Endothelial cell of umbilical vein (primary cell): Measurements from ENCODE around the gene APP. TPM values are rescaled to one million over a fixed set of nuclear protein-coding genes. Genes with fewer than 3 reads are reported as not detected.

Experiments
- BruUV-seq: library from RNA; stranded (reverse); fragments of 400-500 nt; replicated peaks from 2 replicates; lab custom pipeline; 2021; lab: Mats Ljungman, UMichigan
- CTCF ChIA-PET: fragments of 300-600, 350-600 bp; sonication (Branson Sonifier 250); formaldehyde crosslinking; loops from one replicate; lab custom pipeline; 2021; ENCODE audit warnings: antibody characterized with exemption, inconsistent platforms; lab: Charles Lee
- POLR2A ChIA-PET: fragments of 300-600, 350-600 bp; sonication (Branson Sonifier 250); formaldehyde crosslinking; loops from one replicate; lab custom pipeline; 2021; ENCODE audit warnings: antibody characterized with exemption, inconsistent platforms; lab: Charles Lee
- DNase-seq: peaks from one replicate; pipeline ENCODE4 v3.0.0-alpha.2; 2011; ENCODE audit warnings: low read depth, low spot score
- FAIRE-seq: peaks from 2 replicates; lab custom pipeline; 2011; peaks lifted over from hg19 to GRCh38; lab: Jason Lieb, UNC
- H2AFZ ChIP-seq: 2 replicates; pipeline ENCODE4 v1.6.0; 2012; ENCODE audit warnings: low read depth, low read length, control low read depth, inconsistent platforms
- H3K27ac ChIP-seq: 2 replicates; pipeline ENCODE4 v1.5.1; 2011; ENCODE audit warnings: low read depth, mild to moderate bottlenecking, control low read depth, low read length, moderate library complexity; ENCODE audit not compliant: insufficient read depth
- H3K27me3 ChIP-seq, 2 experiments: 2 replicates each; pipeline versions ENCODE4 v1.6.0 to v1.6.1; 2011; ENCODE audit warnings: low read length in 2 of 2, mixed read lengths in 1 of 2; ENCODE audit not compliant: control insufficient read depth in 2 of 2, insufficient read depth in 2 of 2
- H3K36me3 ChIP-seq, 2 experiments: 2 replicates in 1 of 2; 3 replicates in 1 of 2; pipeline ENCODE4 v1.5.1; 2011; ENCODE audit warnings: low read length in 2 of 2, mild to moderate bottlenecking in 1 of 2, moderate library complexity in 1 of 2; ENCODE audit not compliant: control insufficient read depth in 2 of 2, insufficient read depth in 2 of 2; ENCODE audit errors: extremely low read depth in 1 of 2
- H3K4me1 ChIP-seq: 3 replicates; pipeline ENCODE4 v1.5.1; 2011; ENCODE audit warnings: mild to moderate bottlenecking, low read length; ENCODE audit not compliant: control insufficient read depth, insufficient read depth; ENCODE audit errors: extremely low read depth
- H3K4me2 ChIP-seq: 2 replicates; pipeline ENCODE4 v1.6.1; 2011; ENCODE audit warnings: low read length, control low read depth, mixed read lengths; ENCODE audit not compliant: insufficient read depth
- H3K4me3 ChIP-seq, 3 experiments: fragments of 200-600 bp in 1 of 3; sonication (generic), shearing (Covaris generic) in 1 of 3; replicated peaks in 1 of 3; 2 replicates each; pipeline ENCODE4 v1.5.1; 2011 to 2016; ENCODE audit warnings: control low read depth in 3 of 3, low read length in 3 of 3, mild to moderate bottlenecking in 2 of 3, inconsistent platforms in 1 of 3, low read depth in 1 of 3, moderate library complexity in 1 of 3; ENCODE audit not compliant: insufficient read depth in 1 of 3
- H3K79me2 ChIP-seq: 2 replicates; pipeline ENCODE4 v1.6.0; 2012; ENCODE audit warnings: low read length, inconsistent platforms; ENCODE audit not compliant: control insufficient read depth, insufficient read depth
- H3K9ac ChIP-seq: replicated peaks from 2 replicates; pipeline ENCODE3; 2011; ENCODE audit warnings: low read length, control low read depth; ENCODE audit not compliant: insufficient read depth; ENCODE audit errors: extremely low read depth
- H3K9me1 ChIP-seq: replicated peaks from 3 replicates; pipeline ENCODE4 v1.6.0; 2011; ENCODE audit warnings: mild to moderate bottlenecking, low read length; ENCODE audit not compliant: control insufficient read depth, insufficient read depth; ENCODE audit errors: extremely low read depth
- H3K9me3 ChIP-seq: replicated peaks from 2 replicates; pipeline ENCODE4 v1.5.1; 2012; ENCODE audit warnings: low read length, inconsistent platforms; ENCODE audit not compliant: control insufficient read depth, insufficient read depth
- H4K20me1 ChIP-seq: replicated peaks from 2 replicates; pipeline ENCODE3; 2011; ENCODE audit warnings: mild to moderate bottlenecking, low read length; ENCODE audit not compliant: control insufficient read depth, insufficient read depth; ENCODE audit errors: extremely low read depth
- FOS ChIP-seq: IDR thresholded peaks from 2 replicates; pipeline ENCODE4 v1.6.1; 2011; ENCODE audit warnings: mild to moderate bottlenecking, low read length, moderate library complexity, borderline replicate concordance; ENCODE audit not compliant: insufficient read depth
- GATA2 ChIP-seq: IDR thresholded peaks from 2 replicates; pipeline ENCODE4 v1.7.0; 2011; ENCODE audit warnings: low read depth, mild to moderate bottlenecking, moderate library complexity, mixed read lengths, low read length; ENCODE audit not compliant: insufficient read length, insufficient read depth
- JUN ChIP-seq: IDR thresholded peaks from 2 replicates; pipeline ENCODE4 v1.6.1; 2011; ENCODE audit warnings: borderline replicate concordance, low read depth; ENCODE audit not compliant: insufficient read length, insufficient read depth
- MYC ChIP-seq: IDR thresholded peaks from one replicate; pipeline ENCODE4 v1.6.1; 2011; ENCODE audit warnings: mild to moderate bottlenecking, low read depth, low read length
- POLR2A ChIP-seq: IDR thresholded peaks from 2 replicates; pipeline ENCODE4 v1.6.1; 2012; ENCODE audit warnings: low read depth, mild to moderate bottlenecking, control low read depth, low read length
- POLR2AphosphoS5 ChIP-seq: IDR thresholded peaks from 2 replicates; pipeline ENCODE4 v1.6.1; 2012; ENCODE audit warnings: low read depth, mild to moderate bottlenecking, control low read depth, low read length, moderate library complexity; ENCODE audit not compliant: insufficient read depth
- dilution Hi-C: fragments of 300-500 bp; cut with MboI; formaldehyde crosslinking; loops from one replicate; pipeline ENCODE4 v1.15.0; 2019; ENCODE audit warnings: low sequenced_read_pairs; ENCODE audit not compliant: extremely low pct_ligation_motif_present
- intact Hi-C: fragments of 100-400 bp; cut with micrococcal nuclease; formaldehyde crosslinking; loops from one replicate; pipeline ENCODE4 v1.10.0; 2022
- polyA plus RNA-seq, 4 experiments: library from polyadenylated mRNA; depleted of rRNA in 3 of 4; stranded (reverse) in 3 of 4; unstranded in 1 of 4; fragments of >200 nt; gene quantifications; 2 replicates each; pipeline versions ENCODE4 v1.2.1 to v1.2.3, GENCODE V29; 2011 to 2012; ENCODE audit warnings: missing spikeins in 1 of 4
- total RNA-seq: library from RNA; stranded (reverse); gene quantifications from 2 replicates; pipeline ENCODE4 v1.2.3, GENCODE V29; 2021
- TF ChIP-seq, protein P1 (sequence below), 2 donors: IDR thresholded peaks; 1 replicate in 1 of 2; 2 replicates in 1 of 2; pipeline ENCODE4 v1.5.1; 2011; ENCODE audit warnings: low read length in 2 of 2, mild to moderate bottlenecking in 2 of 2, moderate library complexity in 2 of 2, control low read depth in 1 of 2, inconsistent platforms in 1 of 2, low read depth in 1 of 2; ENCODE audit not compliant: insufficient read depth in 1 of 2; ENCODE audit errors: extremely low read depth in 1 of 2
- TF ChIP-seq, protein P2 (sequence below): IDR thresholded peaks from 2 replicates; pipeline ENCODE4 v1.6.1; 2011; ENCODE audit not compliant: insufficient read depth, insufficient read length

APP gene
- total and polyA plus RNA-seq, 2 donors (not counting 3 experiments of a cell fraction or from before 2014, with no cell fraction given), result 914 to 928 TPM

DNA sequence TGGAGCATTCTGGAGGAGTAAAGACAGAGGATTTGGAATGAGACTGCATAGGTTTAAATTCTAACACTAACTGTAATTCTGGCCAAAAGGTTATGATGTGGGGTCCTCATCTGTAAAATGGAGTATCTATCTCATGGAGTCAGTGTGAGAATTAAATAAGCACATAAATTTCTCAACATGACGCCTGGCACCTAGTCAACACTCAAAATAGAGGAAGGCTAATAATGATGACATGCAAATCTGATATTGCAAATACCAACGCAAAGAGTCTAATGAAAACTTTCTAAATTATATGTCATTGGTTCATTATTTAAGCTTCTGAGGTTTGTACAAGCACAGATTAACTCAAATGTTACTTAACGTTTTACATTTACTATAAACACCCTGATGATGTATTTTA is 29.6 kb downstream of the APP start:
- intact Hi-C loops (loop anchor here (1.0 kb wide), 2 partner anchors 7 to 28 kb away; no protein-coding TSS in a partner anchor), dilution Hi-C loops (no loop called here)
- ChIA-PET CTCF (interaction anchor here (1.0 to 2.0 kb wide), 6 partner anchors 9 to 30 kb away, joined by 3 to 11 read pairs (median 8); partner anchors contain the start of gene APP), POLR2A (interaction anchor here (0.9 kb wide), 1 partner anchor 9 kb away, joined by 4 read pairs; no protein-coding TSS in a partner anchor)
- no TSS peak for BruUV-seq
- Histone ChIP-seq H3K4me2 (peak overlapping the region; percentile 44), H4K20me1 (peaks cover 5% of the 10 kb centered on the region), H3K4me1 (peaks cover 39% of the 10 kb centered on the region), H3K9ac (no peak overlapping the region), H3K27me3 (no peaks in the 10 kb centered on the region), H3K4me3 (no peak overlapping the region), H3K79me2 (peaks cover 90% of the 10 kb centered on the region), H3K36me3 (peaks cover 0 to 3% of the 10 kb centered on the region in 2 experiments), H3K27ac (peak overlapping the region; percentile 83), H2AFZ (no peak overlapping the region), H3K9me1 (no peaks in the 10 kb centered on the region), H3K9me3 (no peaks in the 10 kb centered on the region)
- no peak for FAIRE-seq
- DNase-seq, result no peak
- TF ChIP-seq, protein P1, sequence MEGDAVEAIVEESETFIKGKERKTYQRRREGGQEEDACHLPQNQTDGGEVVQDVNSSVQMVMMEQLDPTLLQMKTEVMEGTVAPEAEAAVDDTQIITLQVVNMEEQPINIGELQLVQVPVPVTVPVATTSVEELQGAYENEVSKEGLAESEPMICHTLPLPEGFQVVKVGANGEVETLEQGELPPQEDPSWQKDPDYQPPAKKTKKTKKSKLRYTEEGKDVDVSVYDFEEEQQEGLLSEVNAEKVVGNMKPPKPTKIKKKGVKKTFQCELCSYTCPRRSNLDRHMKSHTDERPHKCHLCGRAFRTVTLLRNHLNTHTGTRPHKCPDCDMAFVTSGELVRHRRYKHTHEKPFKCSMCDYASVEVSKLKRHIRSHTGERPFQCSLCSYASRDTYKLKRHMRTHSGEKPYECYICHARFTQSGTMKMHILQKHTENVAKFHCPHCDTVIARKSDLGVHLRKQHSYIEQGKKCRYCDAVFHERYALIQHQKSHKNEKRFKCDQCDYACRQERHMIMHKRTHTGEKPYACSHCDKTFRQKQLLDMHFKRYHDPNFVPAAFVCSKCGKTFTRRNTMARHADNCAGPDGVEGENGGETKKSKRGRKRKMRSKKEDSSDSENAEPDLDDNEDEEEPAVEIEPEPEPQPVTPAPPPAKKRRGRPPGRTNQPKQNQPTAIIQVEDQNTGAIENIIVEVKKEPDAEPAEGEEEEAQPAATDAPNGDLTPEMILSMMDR (IDR thresholded peaks at IDR 0.05; ENCODE audit: extremely low read depth in 1 of 2, insufficient read depth in 1 of 2, low read depth in 1 of 2, low read length in 2 of 2), result no peak

DNA sequence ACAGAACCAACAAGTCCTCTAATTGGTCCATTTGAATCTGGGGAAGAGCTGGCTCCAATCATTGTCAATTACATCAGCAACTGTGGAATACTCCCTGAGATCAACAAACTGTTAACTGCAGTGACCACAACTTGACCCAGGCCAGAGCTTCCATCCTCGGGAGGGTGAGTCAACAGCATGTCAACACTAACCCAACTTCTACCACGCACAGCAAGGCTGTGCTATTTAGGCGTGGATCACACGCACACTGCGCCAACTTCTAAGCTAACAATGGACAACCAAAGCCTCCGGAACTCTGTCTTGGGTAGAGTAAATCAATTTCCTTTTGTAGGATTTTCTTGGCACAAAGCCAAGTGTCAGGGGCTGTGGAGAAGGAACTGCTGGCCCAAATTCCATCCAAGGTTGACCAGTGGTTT is 30.4 kb downstream of the APP start:
- no peak overlapping the region for H3K4me3 ChIP-seq
- H2AFZ ChIP-seq, result no peak overlapping the region
- H3K4me2 ChIP-seq, result peak overlapping the region; percentile 46
- no TSS peak for BruUV-seq
- ChIA-PET POLR2A (interaction anchor here (0.9 to 1.0 kb wide), 2 partner anchors 8 to 9 kb away, joined by 3 to 4 read pairs; no protein-coding TSS in a partner anchor), CTCF (interaction anchor here (0.7 to 2.0 kb wide), 8 partner anchors 10 to 244 kb away, joined by 3 to 11 read pairs (median 4); partner anchors contain the start of gene APP)
- H3K9me1 ChIP-seq, result no peaks in the 10 kb centered on the region
- TF ChIP-seq GATA2 (peak; percentile 63), POLR2AphosphoS5 (peak; percentile 94), FOS (peak; percentile 94), JUN (peak; percentile 82), MYC (no peak), POLR2A (peak; percentile 53)
- TF ChIP-seq, protein P2, sequence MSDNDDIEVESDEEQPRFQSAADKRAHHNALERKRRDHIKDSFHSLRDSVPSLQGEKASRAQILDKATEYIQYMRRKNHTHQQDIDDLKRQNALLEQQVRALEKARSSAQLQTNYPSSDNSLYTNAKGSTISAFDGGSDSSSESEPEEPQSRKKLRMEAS, result peak; percentile 40
- TF ChIP-seq, protein P1 (IDR thresholded peaks at IDR 0.05; ENCODE audit: extremely low read depth in 1 of 2, insufficient read depth in 1 of 2, low read depth in 1 of 2, low read length in 2 of 2), result no peak
- H3K9ac ChIP-seq, result no peak overlapping the region
- peak; percentile 98 for DNase-seq
- H3K27ac ChIP-seq, result peak overlapping the region; percentile 83
- H4K20me1 ChIP-seq, result peaks cover 8% of the 10 kb centered on the region
- no peaks in the 10 kb centered on the region for H3K27me3 ChIP-seq
- H3K36me3 ChIP-seq, result peaks cover 3% of the 10 kb centered on the region in 2 experiments
- H3K9me3 ChIP-seq, result no peaks in the 10 kb centered on the region
- FAIRE-seq, result peak; percentile 100
- dilution Hi-C loops (no loop called here), intact Hi-C loops (loop anchor here (1.0 kb wide), 2 partner anchors 8 to 29 kb away; no protein-coding TSS in a partner anchor)
- peaks cover 90% of the 10 kb centered on the region for H3K79me2 ChIP-seq
- peaks cover 39% of the 10 kb centered on the region for H3K4me1 ChIP-seq
